ENCODE measurements around the gene SLF1.

DNA sequence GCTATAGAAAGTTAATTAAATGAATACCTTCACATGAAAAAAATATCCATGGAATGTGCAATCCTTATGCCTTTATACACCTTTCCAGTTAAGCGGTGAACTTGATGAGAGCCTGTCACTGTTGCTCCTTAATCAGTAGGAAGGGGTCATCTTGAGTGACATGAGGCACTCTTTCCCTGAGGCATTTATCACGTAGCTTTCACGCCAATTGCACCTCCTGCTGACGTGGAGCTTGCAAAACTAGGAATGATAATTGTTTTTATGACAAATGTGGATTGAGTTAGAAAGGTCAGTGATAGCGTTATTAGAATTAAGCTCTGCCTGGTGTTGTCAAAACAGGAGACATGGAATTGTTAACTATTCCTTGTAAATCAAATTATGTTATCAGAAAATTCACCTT, 79.7 kb downstream of the SLF1 start:
- TF ChIP-seq, protein P1, sequence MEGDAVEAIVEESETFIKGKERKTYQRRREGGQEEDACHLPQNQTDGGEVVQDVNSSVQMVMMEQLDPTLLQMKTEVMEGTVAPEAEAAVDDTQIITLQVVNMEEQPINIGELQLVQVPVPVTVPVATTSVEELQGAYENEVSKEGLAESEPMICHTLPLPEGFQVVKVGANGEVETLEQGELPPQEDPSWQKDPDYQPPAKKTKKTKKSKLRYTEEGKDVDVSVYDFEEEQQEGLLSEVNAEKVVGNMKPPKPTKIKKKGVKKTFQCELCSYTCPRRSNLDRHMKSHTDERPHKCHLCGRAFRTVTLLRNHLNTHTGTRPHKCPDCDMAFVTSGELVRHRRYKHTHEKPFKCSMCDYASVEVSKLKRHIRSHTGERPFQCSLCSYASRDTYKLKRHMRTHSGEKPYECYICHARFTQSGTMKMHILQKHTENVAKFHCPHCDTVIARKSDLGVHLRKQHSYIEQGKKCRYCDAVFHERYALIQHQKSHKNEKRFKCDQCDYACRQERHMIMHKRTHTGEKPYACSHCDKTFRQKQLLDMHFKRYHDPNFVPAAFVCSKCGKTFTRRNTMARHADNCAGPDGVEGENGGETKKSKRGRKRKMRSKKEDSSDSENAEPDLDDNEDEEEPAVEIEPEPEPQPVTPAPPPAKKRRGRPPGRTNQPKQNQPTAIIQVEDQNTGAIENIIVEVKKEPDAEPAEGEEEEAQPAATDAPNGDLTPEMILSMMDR (IDR thresholded peaks at IDR 0.05; ENCODE audit: insufficient read depth, low read depth, low read length), result no peak
- no peak for TF ChIP-seq EZH2 (IDR thresholded peaks at IDR 0.05; ENCODE audit: insufficient read depth, low read length)
